ENCODE results near the gene PTPRF. TPM values are rescaled to one million over a fixed set of nuclear protein-coding genes. Genes with fewer than 3 reads are reported as not detected.

The PTPRF gene
- total RNA-seq, 1 donor from 2014 or later, result 10.4 TPM

DNA sequence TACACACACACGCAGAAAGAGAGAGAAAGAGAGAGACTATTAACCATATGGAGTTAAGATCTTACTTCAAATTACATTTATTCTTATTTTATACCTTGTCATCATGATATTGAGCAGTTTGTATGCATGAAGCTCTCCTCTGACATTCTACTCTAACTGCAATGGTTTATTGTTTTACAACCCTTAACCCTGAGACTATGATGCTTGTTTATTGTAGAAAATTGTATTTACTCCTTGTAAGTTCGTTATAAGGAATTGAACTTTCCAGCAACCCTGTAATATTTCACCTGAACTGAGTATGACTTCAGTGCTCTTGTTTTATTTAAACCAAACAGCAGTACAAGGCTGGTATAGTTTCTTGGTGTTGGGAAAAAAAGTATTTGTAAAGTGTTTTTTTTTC is 18.6 kb upstream of the PTPRF start:
- Histone ChIP-seq H3K27me3 (ENCODE audit: control insufficient read depth in 3 of 3, insufficient read depth in 3 of 3, low read length in 3 of 3) (peaks cover 3 to 12% (median 7%) of the 10 kb centered on the region in 3 donors), H3K4me1 (ENCODE audit: control insufficient read depth in 3 of 3, insufficient read depth in 3 of 3, low read length in 3 of 3) (no peaks in the 10 kb centered on the region), H3K4me3 (ENCODE audit: low read length in 3 of 3) (no peak overlapping the region)

DNA sequence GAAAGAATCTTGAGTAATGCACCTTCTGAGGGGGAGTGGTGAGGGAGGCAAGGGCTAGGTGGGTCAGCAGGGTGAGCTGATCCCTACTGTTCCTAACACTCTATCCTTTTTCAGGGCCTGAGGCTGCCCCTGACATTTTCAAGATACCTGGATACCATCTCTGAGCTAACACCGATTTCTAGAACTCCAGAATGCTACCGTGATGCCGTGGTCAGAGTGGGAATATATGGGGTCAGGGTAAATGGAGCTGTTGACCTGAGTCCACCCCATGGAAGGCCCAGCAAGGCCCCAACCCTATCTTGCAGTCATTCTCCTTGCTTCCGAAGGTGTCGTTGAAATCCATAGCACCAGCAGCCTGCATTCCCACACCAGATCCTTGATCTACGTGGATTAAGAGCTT is 18.0 kb upstream of the PTPRF start:
- no peak overlapping the region for H3K4me3 ChIP-seq (ENCODE audit: low read length in 3 of 3)
- peaks cover 2 to 7% (median 3%) of the 10 kb centered on the region in 3 donors for H3K27me3 ChIP-seq (ENCODE audit: control insufficient read depth in 3 of 3, insufficient read depth in 3 of 3, low read length in 3 of 3)
- no peak overlapping the region for H3K27ac ChIP-seq (ENCODE audit: low read depth, low read length)
- H3K4me1 ChIP-seq (ENCODE audit: control insufficient read depth in 3 of 3, insufficient read depth in 3 of 3, low read length in 3 of 3), result no peaks in the 10 kb centered on the region
- no peak overlapping the region for H3K9ac ChIP-seq (ENCODE audit: low read depth in 1 of 3, low read length in 3 of 3)
- peaks cover 0 to 2% (median 0%) of the 10 kb centered on the region in 3 donors for H3K9me3 ChIP-seq (ENCODE audit: control insufficient read depth in 3 of 3, low read length in 3 of 3)
- H3K36me3 ChIP-seq (ENCODE audit: control insufficient read depth in 3 of 3, insufficient read depth in 3 of 3, low read length in 3 of 3), result no peaks in the 10 kb centered on the region

More for the DNA sequence above, 18.6 kb upstream of the PTPRF start:
- peaks cover 0 to 2% (median 0%) of the 10 kb centered on the region in 3 donors for H3K9me3 ChIP-seq (ENCODE audit: control insufficient read depth in 3 of 3, low read length in 3 of 3)
- no peak overlapping the region for H3K27ac ChIP-seq (ENCODE audit: low read depth, low read length)
- no peak overlapping the region for H3K9ac ChIP-seq (ENCODE audit: low read depth in 1 of 3, low read length in 3 of 3)
- H3K36me3 ChIP-seq (ENCODE audit: control insufficient read depth in 3 of 3, insufficient read depth in 3 of 3, low read length in 3 of 3), result no peaks in the 10 kb centered on the region

DNA sequence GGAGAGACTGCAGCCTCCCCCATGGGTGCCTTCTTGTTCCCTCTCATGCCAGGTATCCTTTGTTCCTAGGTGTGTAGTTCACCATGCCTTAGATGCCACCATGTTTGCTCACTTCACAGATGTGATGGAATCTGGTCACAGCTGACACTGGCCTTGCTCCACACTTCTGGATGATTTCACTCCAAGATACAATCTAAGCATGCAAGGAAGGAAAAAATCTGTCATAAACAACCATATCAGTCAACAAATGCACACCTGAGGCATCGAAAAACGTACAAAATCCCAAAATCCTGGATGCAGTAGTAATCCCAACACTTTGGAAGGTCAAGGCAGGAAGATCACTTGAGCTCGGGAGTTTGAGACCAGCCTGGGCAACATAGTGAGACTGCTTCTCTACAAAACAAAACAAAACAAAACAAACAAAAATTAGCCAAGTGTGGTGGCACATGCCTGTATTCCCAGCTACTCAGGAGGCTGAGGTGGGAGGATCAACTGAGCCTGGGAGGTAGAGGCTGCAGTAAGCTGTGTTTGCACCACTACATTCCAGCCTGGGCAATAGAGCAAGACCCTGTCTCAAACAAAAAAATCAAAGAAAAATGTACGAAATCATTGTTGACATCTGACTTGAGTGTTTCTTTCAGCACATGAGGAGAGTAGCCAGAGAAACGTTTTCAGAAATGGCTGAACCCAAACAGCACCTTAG is 17.1 kb upstream of the PTPRF start:
- Histone ChIP-seq H3K9me3 (ENCODE audit: control insufficient read depth in 3 of 3, low read length in 3 of 3) (peaks cover 0 to 2% (median 0%) of the 10 kb centered on the region in 3 donors), H3K9ac (ENCODE audit: low read depth in 1 of 3, low read length in 3 of 3) (no peak overlapping the region), H3K27ac (ENCODE audit: low read depth, low read length) (no peak overlapping the region), H3K4me3 (ENCODE audit: low read length in 3 of 3) (no peak overlapping the region), H3K36me3 (ENCODE audit: control insufficient read depth in 3 of 3, insufficient read depth in 3 of 3, low read length in 3 of 3) (no peaks in the 10 kb centered on the region), H3K4me1 (ENCODE audit: control insufficient read depth in 3 of 3, insufficient read depth in 3 of 3, low read length in 3 of 3) (no peaks in the 10 kb centered on the region), H3K27me3 (ENCODE audit: control insufficient read depth in 3 of 3, insufficient read depth in 3 of 3, low read length in 3 of 3) (peaks cover 0 to 3% (median 3%) of the 10 kb centered on the region in 3 donors)

DNA sequence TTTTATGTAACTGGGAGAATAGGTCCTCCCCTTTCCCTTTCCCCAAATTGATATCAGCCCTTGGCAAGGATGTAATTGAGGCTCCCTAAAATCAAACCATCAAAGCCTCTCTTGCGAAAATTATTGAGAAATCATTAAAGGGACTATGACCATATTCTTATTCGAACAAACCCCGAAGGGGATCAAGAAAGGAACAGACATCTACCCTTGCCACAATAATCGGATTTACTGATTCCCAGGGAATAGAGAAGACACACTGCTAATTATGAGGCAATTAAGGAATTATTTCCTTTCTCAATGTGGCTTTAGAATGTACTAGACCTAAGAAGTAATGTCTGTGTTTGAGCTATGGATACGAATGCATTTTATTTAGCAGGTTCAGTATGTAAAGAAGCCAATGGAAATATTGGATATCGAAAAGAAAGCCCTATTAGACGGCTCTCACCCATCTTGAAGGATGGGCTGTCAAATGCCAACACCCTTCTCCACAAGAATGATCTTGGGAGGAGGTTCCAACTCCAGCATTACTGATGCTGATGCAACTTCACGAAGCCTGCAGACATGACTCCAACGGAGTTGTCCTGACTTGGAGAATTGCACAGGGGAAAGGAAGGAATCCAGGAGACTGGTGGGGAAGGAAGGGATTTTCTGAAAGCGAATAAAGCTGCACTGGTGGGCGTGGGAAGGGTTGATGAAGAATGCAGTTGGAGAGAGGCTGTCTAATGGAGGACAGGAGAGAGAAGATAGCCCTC is 11.6 kb upstream of the PTPRF start:
- Histone ChIP-seq H3K36me3 (ENCODE audit: control insufficient read depth in 3 of 3, insufficient read depth in 3 of 3, low read length in 3 of 3) (no peaks in the 10 kb centered on the region), H3K27ac (ENCODE audit: low read depth, low read length) (no peak overlapping the region), H3K9me3 (ENCODE audit: control insufficient read depth in 3 of 3, low read length in 3 of 3) (no peaks in the 10 kb centered on the region), H3K27me3 (ENCODE audit: control insufficient read depth in 3 of 3, insufficient read depth in 3 of 3, low read length in 3 of 3) (peaks cover 18 to 26% (median 19%) of the 10 kb centered on the region in 3 donors), H3K9ac (ENCODE audit: low read depth in 1 of 3, low read length in 3 of 3) (no peak overlapping the region), H3K4me1 (ENCODE audit: control insufficient read depth in 3 of 3, insufficient read depth in 3 of 3, low read length in 3 of 3) (no peaks in the 10 kb centered on the region), H3K4me3 (ENCODE audit: low read length in 3 of 3) (no peak overlapping the region)

DNA sequence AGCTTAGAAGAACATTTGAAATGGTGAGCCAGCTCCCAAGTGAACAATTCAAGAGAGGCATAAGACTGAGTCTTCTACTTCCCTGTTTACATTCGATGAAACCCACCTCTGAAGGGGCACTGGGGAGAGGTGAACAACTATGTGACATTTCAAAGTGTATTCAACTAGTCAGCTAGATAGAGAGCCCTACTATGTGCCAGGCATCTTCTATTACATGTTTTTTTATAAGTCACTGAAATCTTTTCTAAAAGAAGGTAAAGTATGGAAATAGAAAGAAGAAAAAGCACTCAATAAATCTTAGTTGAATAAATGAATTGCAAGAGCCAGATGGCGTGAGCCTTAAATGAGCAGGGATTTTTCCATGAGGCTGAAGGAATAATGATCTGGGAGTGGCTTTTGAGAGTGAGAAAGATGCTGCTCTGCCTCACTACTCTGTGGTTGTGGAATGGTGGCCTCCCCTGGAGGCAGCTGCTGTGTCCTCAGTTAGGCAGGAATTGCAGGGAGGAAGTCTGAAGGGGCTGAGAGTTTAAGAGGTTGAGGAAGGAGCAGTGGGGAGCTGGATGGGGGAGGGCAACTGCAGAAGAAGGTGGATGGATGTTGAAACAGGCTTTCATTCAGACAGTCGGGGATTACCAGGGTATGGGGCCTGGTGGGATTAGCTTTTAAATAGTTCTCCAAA is 10.4 kb upstream of the PTPRF start:
- Histone ChIP-seq H3K27me3 (ENCODE audit: control insufficient read depth in 3 of 3, insufficient read depth in 3 of 3, low read length in 3 of 3) (peaks cover 18 to 25% (median 19%) of the 10 kb centered on the region in 3 donors), H3K9ac (ENCODE audit: low read depth in 1 of 3, low read length in 3 of 3) (no peak overlapping the region)

DNA sequence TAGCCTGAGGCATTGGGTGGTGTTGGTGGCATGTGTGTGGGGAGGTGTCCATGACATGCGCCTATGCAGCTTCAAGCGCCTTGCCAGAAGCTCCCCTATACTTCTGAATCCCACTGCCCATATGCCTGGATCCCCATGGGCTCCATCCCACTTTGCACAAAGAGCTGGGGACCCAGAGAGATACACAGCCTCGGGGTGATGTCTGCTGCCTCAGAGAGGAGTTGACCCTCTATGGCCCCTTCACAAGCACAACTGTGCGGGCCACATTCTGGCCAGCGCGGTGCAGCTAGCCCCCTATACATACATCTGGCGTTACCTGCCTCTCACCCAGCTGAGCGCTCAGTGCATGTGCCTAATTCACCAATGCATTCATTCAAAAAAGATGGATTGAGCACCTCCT is 9.6 kb upstream of the PTPRF start:
- peaks cover 18 to 25% (median 19%) of the 10 kb centered on the region in 3 donors for H3K27me3 ChIP-seq (ENCODE audit: control insufficient read depth in 3 of 3, insufficient read depth in 3 of 3, low read length in 3 of 3)
- H3K27ac ChIP-seq (ENCODE audit: low read depth, low read length), result no peak overlapping the region
- H3K4me1 ChIP-seq (ENCODE audit: control insufficient read depth in 3 of 3, insufficient read depth in 3 of 3, low read length in 3 of 3), result no peaks in the 10 kb centered on the region

More for the DNA sequence above, 10.4 kb upstream of the PTPRF start:
- no peaks in the 10 kb centered on the region for H3K36me3 ChIP-seq (ENCODE audit: control insufficient read depth in 3 of 3, insufficient read depth in 3 of 3, low read length in 3 of 3)
- H3K4me1 ChIP-seq (ENCODE audit: control insufficient read depth in 3 of 3, insufficient read depth in 3 of 3, low read length in 3 of 3), result no peaks in the 10 kb centered on the region
- H3K4me3 ChIP-seq (ENCODE audit: low read length in 3 of 3), result no peak overlapping the region
- H3K9me3 ChIP-seq (ENCODE audit: control insufficient read depth in 3 of 3, low read length in 3 of 3), result no peaks in the 10 kb centered on the region
- no peak overlapping the region for H3K27ac ChIP-seq (ENCODE audit: low read depth, low read length)

DNA sequence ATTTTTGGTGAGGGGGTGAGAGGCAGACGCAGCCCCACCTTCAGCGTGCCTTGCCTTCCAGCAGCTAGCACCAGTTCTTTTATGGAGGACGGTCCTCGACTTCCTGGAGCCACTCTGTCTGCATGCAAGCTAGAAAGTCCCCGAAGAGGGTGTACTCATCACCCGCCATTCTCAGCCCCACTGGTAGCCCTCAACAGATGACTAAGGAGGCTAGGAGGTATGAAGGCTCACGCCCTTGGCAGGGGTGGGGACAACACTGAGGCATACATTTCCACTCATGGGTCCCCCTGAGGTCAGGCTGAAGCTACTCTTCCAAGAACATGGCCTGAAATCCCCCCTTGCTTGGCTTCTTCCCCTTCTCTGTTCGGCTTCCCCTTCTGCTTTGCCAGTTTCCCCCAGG is 8.9 kb upstream of the PTPRF start:
- H3K27me3 ChIP-seq (ENCODE audit: control insufficient read depth in 3 of 3, insufficient read depth in 3 of 3, low read length in 3 of 3), result peaks cover 18 to 25% (median 19%) of the 10 kb centered on the region in 3 donors
- H3K4me3 ChIP-seq (ENCODE audit: low read length in 3 of 3), result no peak overlapping the region
- H3K9ac ChIP-seq (ENCODE audit: low read depth in 1 of 3, low read length in 3 of 3), result no peak overlapping the region
- no peaks in the 10 kb centered on the region for H3K9me3 ChIP-seq (ENCODE audit: control insufficient read depth in 3 of 3, low read length in 3 of 3)
- H3K4me1 ChIP-seq (ENCODE audit: control insufficient read depth in 3 of 3, insufficient read depth in 3 of 3, low read length in 3 of 3), result no peaks in the 10 kb centered on the region
- H3K27ac ChIP-seq (ENCODE audit: low read depth, low read length), result no peak overlapping the region
- no peaks in the 10 kb centered on the region for H3K36me3 ChIP-seq (ENCODE audit: control insufficient read depth in 3 of 3, insufficient read depth in 3 of 3, low read length in 3 of 3)

More for the DNA sequence above, 9.6 kb upstream of the PTPRF start:
- H3K9me3 ChIP-seq (ENCODE audit: control insufficient read depth in 3 of 3, low read length in 3 of 3), result no peaks in the 10 kb centered on the region
- H3K36me3 ChIP-seq (ENCODE audit: control insufficient read depth in 3 of 3, insufficient read depth in 3 of 3, low read length in 3 of 3), result no peaks in the 10 kb centered on the region
- H3K9ac ChIP-seq (ENCODE audit: low read depth in 1 of 3, low read length in 3 of 3), result no peak overlapping the region
- H3K4me3 ChIP-seq (ENCODE audit: low read length in 3 of 3), result no peak overlapping the region

DNA sequence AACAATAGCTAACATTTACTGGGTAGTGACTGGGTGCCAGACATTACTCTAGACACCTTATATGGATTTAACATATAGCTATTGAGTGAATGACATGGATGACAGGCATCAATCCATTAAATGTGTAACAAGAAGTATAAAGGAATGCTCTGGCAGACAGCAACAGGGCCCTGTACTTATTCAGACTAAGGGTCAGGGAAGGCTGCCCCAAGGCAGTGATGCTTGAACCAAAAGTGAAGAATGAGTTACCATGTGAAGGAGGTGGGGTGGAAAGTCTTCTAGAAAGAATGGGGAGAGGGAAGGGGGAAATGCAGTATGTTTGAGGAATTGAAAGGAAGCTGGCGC is 8.3 kb upstream of the PTPRF start:
- H3K9me3 ChIP-seq (ENCODE audit: control insufficient read depth in 3 of 3, low read length in 3 of 3), result no peaks in the 10 kb centered on the region
- H3K4me1 ChIP-seq (ENCODE audit: control insufficient read depth in 3 of 3, insufficient read depth in 3 of 3, low read length in 3 of 3), result peaks cover 0 to under 1% (median 0%) of the 10 kb centered on the region in 3 donors
- no peak overlapping the region for H3K9ac ChIP-seq (ENCODE audit: low read depth in 1 of 3, low read length in 3 of 3)
- H3K27ac ChIP-seq (ENCODE audit: low read depth, low read length), result no peak overlapping the region
- H3K36me3 ChIP-seq (ENCODE audit: control insufficient read depth in 3 of 3, insufficient read depth in 3 of 3, low read length in 3 of 3), result no peaks in the 10 kb centered on the region
- no peak overlapping the region for H3K4me3 ChIP-seq (ENCODE audit: low read length in 3 of 3)
- H3K27me3 ChIP-seq (ENCODE audit: control insufficient read depth in 3 of 3, insufficient read depth in 3 of 3, low read length in 3 of 3), result peaks cover 18 to 25% (median 19%) of the 10 kb centered on the region in 3 donors

DNA sequence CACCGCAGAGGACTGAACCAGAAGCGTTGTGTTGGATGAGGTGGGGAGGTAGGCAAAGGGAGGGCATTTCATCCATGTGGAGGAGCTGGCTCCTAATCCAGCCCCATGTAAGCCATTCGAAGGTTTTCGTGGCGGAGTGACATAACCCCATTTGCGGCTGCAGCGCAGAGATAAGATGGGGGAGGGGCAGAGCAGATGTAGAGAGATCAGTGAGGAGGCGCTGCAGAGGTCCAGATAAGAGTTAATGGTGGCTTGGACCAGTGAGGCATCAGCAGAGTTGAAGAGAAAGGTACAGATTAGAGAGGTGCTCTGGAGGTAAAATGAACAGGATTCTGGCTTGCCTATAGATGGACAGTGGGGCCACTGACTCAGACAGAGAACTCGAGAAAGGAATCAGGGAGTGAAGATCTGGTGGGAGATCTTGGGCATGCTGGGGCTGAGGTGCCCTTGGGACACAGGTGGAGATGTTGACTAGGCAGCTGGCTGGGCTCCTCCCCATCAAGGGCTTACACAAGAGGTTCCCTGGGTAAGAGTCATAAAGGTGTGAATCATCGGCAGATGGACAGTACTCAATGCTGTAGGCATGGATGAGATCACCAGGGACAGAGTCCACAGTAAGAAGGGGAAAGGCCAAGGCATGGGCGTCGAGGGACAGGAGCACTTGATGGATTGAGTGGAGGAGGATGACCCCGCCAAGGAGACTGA is 7.8 kb upstream of the PTPRF start:
- Histone ChIP-seq H3K4me1 (ENCODE audit: control insufficient read depth in 3 of 3, insufficient read depth in 3 of 3, low read length in 3 of 3) (peaks cover 0 to 2% (median 0%) of the 10 kb centered on the region in 3 donors), H3K27me3 (ENCODE audit: control insufficient read depth in 3 of 3, insufficient read depth in 3 of 3, low read length in 3 of 3) (peaks cover 18 to 25% (median 19%) of the 10 kb centered on the region in 3 donors), H3K27ac (ENCODE audit: low read depth, low read length) (no peak overlapping the region), H3K9me3 (ENCODE audit: control insufficient read depth in 3 of 3, low read length in 3 of 3) (no peaks in the 10 kb centered on the region), H3K36me3 (ENCODE audit: control insufficient read depth in 3 of 3, insufficient read depth in 3 of 3, low read length in 3 of 3) (no peaks in the 10 kb centered on the region), H3K4me3 (ENCODE audit: low read length in 3 of 3) (no peak overlapping the region), H3K9ac (ENCODE audit: low read depth in 1 of 3, low read length in 3 of 3) (no peak overlapping the region)
